DOHH2 (cell line): ENCODE results near the gene EFCAB14.

Experiments
- H3F3A ChIP-seq: fragments of 200-600 bp; sonication (generic), shearing (Covaris generic); 2 replicates; pipeline ENCODE4 v1.6.0; 2016; ENCODE audit warnings: antibody characterized with exemption, mild to moderate bottlenecking; ENCODE audit not compliant: control insufficient read depth, insufficient read depth
- H3K27ac ChIP-seq: fragments of 200-600 bp; sonication (generic); 2 replicates; pipeline ENCODE4 v1.5.1; 2014; ENCODE audit warnings: low read depth, mild to moderate bottlenecking, low read length, moderate library complexity
- H3K27me3 ChIP-seq: fragments of 200-600 bp; sonication (generic); 2 replicates; pipeline ENCODE4 v1.6.1; 2014; ENCODE audit warnings: mild to moderate bottlenecking, low read length, mixed read lengths; ENCODE audit not compliant: control insufficient read depth
- H3K36me3 ChIP-seq: fragments of 200-600 bp; sonication (generic); 2 replicates; pipeline ENCODE4 v1.6.1; 2014; ENCODE audit warnings: mild to moderate bottlenecking, low read length, moderate library complexity, mixed read lengths; ENCODE audit not compliant: control insufficient read depth
- H3K4me1 ChIP-seq: fragments of 200-600 bp; sonication (generic); 2 replicates; pipeline ENCODE4 v1.6.1; 2014; ENCODE audit warnings: mild to moderate bottlenecking, low read length, mixed read lengths; ENCODE audit not compliant: control insufficient read depth
- H3K4me2 ChIP-seq: fragments of 200-600 bp; sonication (generic); 2 replicates; pipeline ENCODE4 v1.6.0; 2014; ENCODE audit warnings: mild to moderate bottlenecking, low read length, moderate library complexity
- H3K4me3 ChIP-seq: fragments of 200-600 bp; sonication (generic); 2 replicates; pipeline ENCODE4 v1.5.1; 2014; ENCODE audit warnings: mild to moderate bottlenecking, low read length, mixed read lengths
- H3K79me2 ChIP-seq: fragments of 200-600 bp; sonication (generic); 2 replicates; pipeline ENCODE4 v1.6.1; 2014; ENCODE audit warnings: mild to moderate bottlenecking, low read length, mixed read lengths; ENCODE audit not compliant: control insufficient read depth
- H3K9me2 ChIP-seq: fragments of 200-600 bp; sonication (generic); replicated peaks from 2 replicates; pipeline ENCODE4 v1.6.1; 2014; ENCODE audit warnings: mild to moderate bottlenecking, low read length, mixed read lengths; ENCODE audit not compliant: control insufficient read depth
- H3K9me3 ChIP-seq: fragments of 200-600 bp; sonication (generic); 2 replicates; pipeline ENCODE4 v1.6.1; 2014; ENCODE audit warnings: antibody characterized with exemption, low read length, mixed read lengths; ENCODE audit not compliant: control insufficient read depth, insufficient read depth
- H4K20me1 ChIP-seq: fragments of 200-600 bp; sonication (generic); 2 replicates; pipeline ENCODE4 v1.6.0; 2014; ENCODE audit warnings: low read depth, mild to moderate bottlenecking, antibody characterized with exemption, low read length, moderate library complexity; ENCODE audit not compliant: control insufficient read depth, insufficient read depth
- CTCF ChIP-seq: fragments of 200-600 bp; sonication (generic); IDR thresholded peaks from one replicate; pipeline ENCODE4 v1.5.1; 2014; ENCODE audit warnings: antibody characterized with exemption, mild to moderate bottlenecking, low read depth, low read length; ENCODE audit not compliant: poor library complexity, severe bottlenecking
- EZH2phosphoT487 ChIP-seq: fragments of 200-600 bp; sonication (generic); IDR thresholded peaks from 2 replicates; pipeline ENCODE4 v1.6.1; 2017; ENCODE audit warnings: borderline replicate concordance, mild to moderate bottlenecking, antibody characterized with exemption, low read length, moderate library complexity, mixed read lengths

Gene EFCAB14

GRCh38 chr1:46686255-46686654, 32.7 kb downstream of the EFCAB14 start:
- no peak overlapping the region for H3K27ac ChIP-seq

DNA sequence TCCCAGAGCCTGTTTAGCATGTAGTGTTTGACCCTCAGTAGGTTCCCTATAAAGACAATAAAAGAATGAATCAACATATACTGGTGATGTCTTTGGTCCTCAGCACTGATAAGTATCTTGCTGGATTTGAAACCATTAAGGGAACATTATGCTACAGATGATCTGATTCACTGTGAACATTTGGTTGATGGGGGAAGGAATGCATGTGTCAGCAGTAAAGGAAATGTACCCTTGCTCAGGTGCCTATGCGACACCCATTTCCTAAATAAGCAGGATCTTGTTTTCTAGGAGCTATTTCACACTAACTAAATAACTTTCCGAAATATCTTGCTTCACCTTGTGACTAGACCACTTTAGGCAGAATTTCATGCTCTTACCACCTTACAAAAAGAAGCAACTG, 34.2 kb downstream of the EFCAB14 start:
- Histone ChIP-seq H3K9me3 (no peaks in the 10 kb centered on the region), H3K4me2 (no peak overlapping the region), H3K4me3 (no peak overlapping the region), H3F3A (no peaks in the 10 kb centered on the region), H3K4me1 (no peaks in the 10 kb centered on the region), H3K36me3 (peaks cover 97% of the 10 kb centered on the region), H3K27me3 (no peaks in the 10 kb centered on the region), H3K9me2 (no peaks in the 10 kb centered on the region), H3K27ac (no peak overlapping the region), H3K79me2 (no peaks in the 10 kb centered on the region), H4K20me1 (no peaks in the 10 kb centered on the region)
- TF ChIP-seq CTCF (no peak), EZH2phosphoT487 (no peak)

More at GRCh38 chr1:46686255-46686654, 32.7 kb downstream of the EFCAB14 start:
- H3K36me3 ChIP-seq, result peaks cover 97% of the 10 kb centered on the region
- H3K9me3 ChIP-seq, result no peaks in the 10 kb centered on the region
- no peaks in the 10 kb centered on the region for H3F3A ChIP-seq
- no peaks in the 10 kb centered on the region for H4K20me1 ChIP-seq
- no peak overlapping the region for H3K4me3 ChIP-seq
- no peaks in the 10 kb centered on the region for H3K79me2 ChIP-seq
- H3K9me2 ChIP-seq, result no peaks in the 10 kb centered on the region
- no peaks in the 10 kb centered on the region for H3K4me1 ChIP-seq
- no peaks in the 10 kb centered on the region for H3K27me3 ChIP-seq
- no peak overlapping the region for H3K4me2 ChIP-seq
- TF ChIP-seq CTCF (no peak), EZH2phosphoT487 (no peak)

DNA sequence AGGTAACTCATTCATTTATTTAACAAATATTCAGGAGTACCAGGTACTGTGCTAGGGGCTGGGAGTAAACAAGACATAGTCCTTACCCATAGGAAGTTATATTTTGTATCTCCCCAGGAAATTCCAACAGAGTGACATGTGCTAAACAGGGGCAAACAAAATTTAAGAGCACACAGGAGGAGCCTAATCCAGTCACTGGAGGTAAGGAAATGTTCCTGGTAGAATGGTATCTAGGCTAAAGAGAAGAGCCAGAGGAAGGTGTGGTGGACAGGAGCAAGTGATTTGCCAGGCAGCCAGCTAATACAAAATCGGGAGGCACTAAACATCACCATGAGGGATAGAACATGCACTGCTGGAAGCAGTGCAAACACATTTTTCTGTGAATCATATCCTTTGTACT, 36.9 kb downstream of the EFCAB14 start:
- Histone ChIP-seq H3K4me3 (no peak overlapping the region), H3K27me3 (no peaks in the 10 kb centered on the region), H3K79me2 (no peaks in the 10 kb centered on the region), H3K27ac (no peak overlapping the region), H3F3A (no peaks in the 10 kb centered on the region), H3K36me3 (peaks cover 90% of the 10 kb centered on the region), H3K9me3 (no peaks in the 10 kb centered on the region), H3K4me2 (no peak overlapping the region), H4K20me1 (no peaks in the 10 kb centered on the region), H3K4me1 (no peaks in the 10 kb centered on the region), H3K9me2 (no peaks in the 10 kb centered on the region)
- TF ChIP-seq CTCF (no peak), EZH2phosphoT487 (no peak)
